D721Med (cell line): ENCODE data around the gene DPP4.

Experiments
- DNase-seq: peaks from one replicate; pipeline ENCODE4 v3.0.0; 2011; ENCODE audit warnings: low spot score; ENCODE audit not compliant: insufficient read length
- FAIRE-seq: peaks from 2 replicates; lab custom pipeline; 2011; peaks lifted over from hg19 to GRCh38; lab: Jason Lieb, UNC
- CTCF ChIP-seq: IDR thresholded peaks from 2 replicates; pipeline ENCODE4 v1.5.1; 2012; ENCODE audit warnings: mild to moderate bottlenecking, control low read depth; ENCODE audit not compliant: insufficient read depth; ENCODE audit errors: missing control alignments

The DPP4 gene

GRCh38 chr2:161991991-161992390 lies 82.0 kb downstream of the DPP4 start:
- FAIRE-seq: no peak
- TF ChIP-seq CTCF: no peak
- no peak for DNase-seq

- no peak for TF ChIP-seq CTCF
- FAIRE-seq (no peak), DNase-seq (no peak)
Observed at GRCh38 chr2:161990741-161991140, 83.3 kb downstream of the DPP4 start.

- DNase-seq: no peak
- no peak for FAIRE-seq
- no peak for TF ChIP-seq CTCF
Observed at GRCh38 chr2:161990036-161990435, 84.0 kb downstream of the DPP4 start.

GRCh38 chr2:161988589-161988988 lies 85.4 kb downstream of the DPP4 start:
- peak; percentile 7 for TF ChIP-seq CTCF
- FAIRE-seq: no peak
- DNase-seq: no peak

- no peak for TF ChIP-seq CTCF
- FAIRE-seq: no peak
Observed at GRCh38 chr2:161987311-161987710, 86.7 kb downstream of the DPP4 start.

GRCh38 chr2:161983866-161984265 lies 90.1 kb downstream of the DPP4 start:
- TF ChIP-seq CTCF: no peak
- DNase-seq (no peak), FAIRE-seq (no peak)

More at GRCh38 chr2:161987311-161987710, 86.7 kb downstream of the DPP4 start:
- no peak for DNase-seq

- no peak for FAIRE-seq
- DNase-seq: no peak
- TF ChIP-seq CTCF: no peak
Observed at GRCh38 chr2:161983331-161983651, 90.7 kb downstream of the DPP4 start.
